Measurements from ENCODE around the gene IRF1. TPM values are rescaled to one million over a fixed set of nuclear protein-coding genes. Genes with fewer than 3 reads are reported as not detected.
A peak's percentile ranks its signal among the peaks of the same experiment; 100 is the strongest.

IRF1 gene
- total and polyA plus RNA-seq, 5 experiments from 2014 or later: 108 to 218 (median 127) TPM

- DNase-seq: peak in 1 of 10 donors; percentile 16
- H3K4me3 Mint-ChIP-seq: peak overlapping the region in 8 of 10 donors; percentile 8 to 62 (median 24)
- POLR2A ChIA-PET: interaction anchor here (0.5 to 23.2 kb wide), 6 partner anchors 12 to 80 kb away, joined by 4 to 648 read pairs (median 8); no protein-coding TSS in a partner anchor
Observed at GRCh38 chr5:132484391-132484725, 6.2 kb downstream of the IRF1 start.

GRCh38 chr5:132483661-132484390 is 6.7 kb downstream of the IRF1 start:
- no peak for ATAC-seq
- peaks cover 0 to 78% (median 36%) of the 10 kb centered on the region in 3 donors for H3K36me3 Mint-ChIP-seq
- H3K4me1 Mint-ChIP-seq: peaks cover 39 to 92% (median 82%) of the 10 kb centered on the region in 4 donors
- POLR2A ChIA-PET: interaction anchor here (0.5 to 23.2 kb wide), 7 partner anchors 12 to 79 kb away, joined by 3 to 648 read pairs (median 4); no protein-coding TSS in a partner anchor
- peak overlapping the region; percentile 54 to 98 (median 88) for H3K27ac Mint-ChIP-seq
- DNase-seq: peak in 2 of 10 donors; percentile 15 to 55
- H3K27me3 Mint-ChIP-seq: no peaks in the 10 kb centered on the region
- peak overlapping the region in 6 of 10 donors; percentile 8 to 62 (median 30) for H3K4me3 Mint-ChIP-seq
- H3K9me3 Mint-ChIP-seq: no peaks in the 10 kb centered on the region

More at GRCh38 chr5:132484391-132484725, 6.2 kb downstream of the IRF1 start:
- peaks cover 0 to 84% (median 41%) of the 10 kb centered on the region in 3 donors for H3K36me3 Mint-ChIP-seq
- ATAC-seq: no peak
- peaks cover 40 to 89% (median 79%) of the 10 kb centered on the region in 4 donors for H3K4me1 Mint-ChIP-seq
- H3K27ac Mint-ChIP-seq: peak overlapping the region; percentile 54 to 98 (median 88)
- no peaks in the 10 kb centered on the region for H3K9me3 Mint-ChIP-seq
- no peaks in the 10 kb centered on the region for H3K27me3 Mint-ChIP-seq

GRCh38 chr5:132483101-132483500 is 7.5 kb downstream of the IRF1 start:
- no peak for ATAC-seq
- Mint-ChIP-seq H3K36me3 (peaks cover 0 to 71% (median 31%) of the 10 kb centered on the region in 3 donors), H3K27me3 (no peaks in the 10 kb centered on the region), H3K9me3 (no peaks in the 10 kb centered on the region), H3K4me1 (peaks cover 42 to 92% (median 82%) of the 10 kb centered on the region in 4 donors), H3K4me3 (peak overlapping the region in 1 of 10 donors; percentile 6), H3K27ac (peak overlapping the region in 9 of 10 donors; percentile 53 to 98 (median 81))
- POLR2A ChIA-PET: interaction anchor here (0.6 to 23.2 kb wide), 8 partner anchors 11 to 198 kb away, joined by 3 to 648 read pairs (median 6); no protein-coding TSS in a partner anchor
- DNase-seq: peak in 1 of 10 donors; percentile 15

- Mint-ChIP-seq H3K27ac (peak overlapping the region; percentile 23 to 98 (median 91)), H3K4me3 (peak overlapping the region in 2 of 10 donors; percentile 14 to 37), H3K27me3 (no peaks in the 10 kb centered on the region), H3K4me1 (peaks cover 40 to 92% (median 82%) of the 10 kb centered on the region in 4 donors), H3K9me3 (no peaks in the 10 kb centered on the region), H3K36me3 (peaks cover 0 to 57% (median 19%) of the 10 kb centered on the region in 3 donors)
- POLR2A ChIA-PET: interaction anchor here (0.7 to 23.2 kb wide), 9 partner anchors 4 to 67 kb away, joined by 3 to 648 read pairs (median 40); partner anchors contain the start of gene IRF1
- no peak for DNase-seq
- ATAC-seq: peak in 1 of 2 donors; percentile 12
Observed at GRCh38 chr5:132481596-132482211, 8.9 kb downstream of the IRF1 start.

GRCh38 chr5:132480893-132481595 is 9.5 kb downstream of the IRF1 start:
- Mint-ChIP-seq H3K4me1 (peaks cover 38 to 91% (median 82%) of the 10 kb centered on the region in 4 donors), H3K9me3 (no peaks in the 10 kb centered on the region), H3K36me3 (peaks cover 0 to 50% (median 15%) of the 10 kb centered on the region in 3 donors), H3K4me3 (peak overlapping the region in 3 of 10 donors; percentile 14 to 37 (median 20)), H3K27me3 (no peaks in the 10 kb centered on the region), H3K27ac (peak overlapping the region; percentile 81 to 98 (median 91))
- ATAC-seq (peak in 1 of 2 donors; percentile 14), DNase-seq (no peak)
- POLR2A ChIA-PET: interaction anchor here (0.6 to 23.2 kb wide), 10 partner anchors 4 to 86 kb away, joined by 3 to 648 read pairs (median 28); partner anchors contain the start of gene IRF1

- ATAC-seq (no peak), DNase-seq (peak in 1 of 10 donors; percentile 34)
- Mint-ChIP-seq H3K4me3 (peak overlapping the region in 3 of 10 donors; percentile 14 to 28 (median 22)), H3K9me3 (no peaks in the 10 kb centered on the region), H3K4me1 (peaks cover 35 to 91% (median 81%) of the 10 kb centered on the region in 4 donors), H3K36me3 (peaks cover 0 to 45% (median 10%) of the 10 kb centered on the region in 3 donors), H3K27me3 (no peaks in the 10 kb centered on the region), H3K27ac (peak overlapping the region in 9 of 10 donors; percentile 8 to 98 (median 91))
- POLR2A ChIA-PET: interaction anchor here (0.6 to 23.2 kb wide), 12 partner anchors 5 to 86 kb away, joined by 3 to 648 read pairs (median 16); partner anchors contain the start of gene IRF1
Observed at GRCh38 chr5:132480546-132480892, 10.1 kb downstream of the IRF1 start.

GRCh38 chr5:132480042-132480441 is 10.5 kb downstream of the IRF1 start:
- peak overlapping the region; percentile 61 to 98 (median 92) for H3K27ac Mint-ChIP-seq
- peaks cover 0 to 40% (median 7%) of the 10 kb centered on the region in 3 donors for H3K36me3 Mint-ChIP-seq
- H3K4me3 Mint-ChIP-seq: peak overlapping the region in 2 of 10 donors; percentile 28 to 63
- POLR2A ChIA-PET: interaction anchor here (0.6 to 23.2 kb wide), 12 partner anchors 5 to 85 kb away, joined by 3 to 648 read pairs (median 16); partner anchors contain the start of gene IRF1
- no peaks in the 10 kb centered on the region for H3K27me3 Mint-ChIP-seq
- H3K9me3 Mint-ChIP-seq: no peaks in the 10 kb centered on the region
- ATAC-seq (peak; percentile 8 to 24), DNase-seq (no peak)
- peaks cover 35 to 89% (median 81%) of the 10 kb centered on the region in 4 donors for H3K4me1 Mint-ChIP-seq

- Mint-ChIP-seq H3K27me3 (no peaks in the 10 kb centered on the region), H3K27ac (peak overlapping the region; percentile 83 to 98 (median 92)), H3K4me1 (peaks cover 38 to 89% (median 83%) of the 10 kb centered on the region in 4 donors), H3K9me3 (no peaks in the 10 kb centered on the region), H3K4me3 (peak overlapping the region in 3 of 10 donors; percentile 4 to 53 (median 43)), H3K36me3 (peaks cover 0 to 33% (median 6%) of the 10 kb centered on the region in 3 donors)
- POLR2A ChIA-PET: interaction anchor here (0.6 to 23.2 kb wide), 14 partner anchors 6 to 1011 kb away, joined by 3 to 648 read pairs (median 12); partner anchors contain the start of gene IRF1
- ATAC-seq (no peak), DNase-seq (no peak)
Observed at GRCh38 chr5:132479111-132479951, 11.2 kb downstream of the IRF1 start.

GRCh38 chr5:132478366-132478871 is 12.2 kb downstream of the IRF1 start:
- Mint-ChIP-seq H3K9me3 (no peaks in the 10 kb centered on the region), H3K27ac (peak overlapping the region; percentile 81 to 98 (median 92)), H3K36me3 (peaks cover 0 to 24% (median 6%) of the 10 kb centered on the region in 3 donors), H3K4me1 (peaks cover 35 to 90% (median 84%) of the 10 kb centered on the region in 4 donors), H3K27me3 (no peaks in the 10 kb centered on the region), H3K4me3 (peak overlapping the region in 5 of 10 donors; percentile 8 to 50 (median 24))
- peak in 1 of 2 donors; percentile 3 for ATAC-seq
- DNase-seq: no peak
- POLR2A ChIA-PET: interaction anchor here (0.9 to 23.2 kb wide), 12 partner anchors 6 to 92 kb away, joined by 3 to 648 read pairs (median 16); partner anchors contain the start of gene IRF1

- peak; percentile 7 to 9 for ATAC-seq
Observed at GRCh38 chr5:132477784-132478365, 12.7 kb downstream of the IRF1 start.

More at GRCh38 chr5:132477784-132478365, 12.7 kb downstream of the IRF1 start:
- peak overlapping the region in 5 of 10 donors; percentile 22 to 50 (median 30) for H3K4me3 Mint-ChIP-seq
- H3K27me3 Mint-ChIP-seq: no peaks in the 10 kb centered on the region
- DNase-seq: peak in 2 of 10 donors; percentile 52 to 63
- H3K27ac Mint-ChIP-seq: peak overlapping the region; percentile 84 to 98 (median 94)
- POLR2A ChIA-PET: interaction anchor here (0.9 to 23.2 kb wide), 10 partner anchors 6 to 91 kb away, joined by 4 to 648 read pairs (median 28); partner anchors contain the start of gene IRF1
- H3K4me1 Mint-ChIP-seq: peaks cover 39 to 90% (median 87%) of the 10 kb centered on the region in 4 donors
- H3K9me3 Mint-ChIP-seq: no peaks in the 10 kb centered on the region
- H3K36me3 Mint-ChIP-seq: peaks cover 0 to 19% (median 3%) of the 10 kb centered on the region in 3 donors

All from naive thymus-derived CD8-positive, alpha-beta T cell (primary cell).